Activated naive CD8-positive, alpha-beta T cell treated with anti-CD3 and anti-CD28 coated beads for 36 hours (primary cell): ENCODE results near the gene MICAL2. TPM values are rescaled to one million over a fixed set of nuclear protein-coding genes. Genes with fewer than 3 reads are reported as not detected.

ENCODE experiments used
- DNase-seq: peaks from one replicate; pipeline ENCODE4 v3.0.0; 2021
- H3K27ac Mint-ChIP-seq: one replicate; pipeline ENCODE4 v1.8.0; 2022; ENCODE audit warnings: mild to moderate bottlenecking, moderate library complexity, mixed read lengths
- H3K27me3 Mint-ChIP-seq: one replicate; pipeline ENCODE4 v1.8.0; 2022; ENCODE audit warnings: mild to moderate bottlenecking, mixed read lengths
- H3K36me3 Mint-ChIP-seq: one replicate; pipeline ENCODE4 v1.8.0; 2021; ENCODE audit warnings: mild to moderate bottlenecking, mixed read lengths
- H3K4me1 Mint-ChIP-seq: one replicate; pipeline ENCODE4 v1.8.0; 2021; ENCODE audit warnings: mixed read lengths
- H3K4me3 Mint-ChIP-seq: one replicate; pipeline ENCODE4 v1.8.0; 2022; ENCODE audit warnings: mild to moderate bottlenecking, moderate library complexity, mixed read lengths
- H3K9me3 Mint-ChIP-seq: one replicate; pipeline ENCODE4 v1.8.0; 2022; ENCODE audit warnings: mixed read lengths
- total RNA-seq, 2 experiments: library from RNA; stranded (reverse); gene quantifications; one replicate each; pipeline ENCODE4 v1.2.3, GENCODE V29; 2021

MICAL2 gene
- total RNA-seq, 2 experiments from 2014 or later = 54.4 to 59.7 TPM

DNA sequence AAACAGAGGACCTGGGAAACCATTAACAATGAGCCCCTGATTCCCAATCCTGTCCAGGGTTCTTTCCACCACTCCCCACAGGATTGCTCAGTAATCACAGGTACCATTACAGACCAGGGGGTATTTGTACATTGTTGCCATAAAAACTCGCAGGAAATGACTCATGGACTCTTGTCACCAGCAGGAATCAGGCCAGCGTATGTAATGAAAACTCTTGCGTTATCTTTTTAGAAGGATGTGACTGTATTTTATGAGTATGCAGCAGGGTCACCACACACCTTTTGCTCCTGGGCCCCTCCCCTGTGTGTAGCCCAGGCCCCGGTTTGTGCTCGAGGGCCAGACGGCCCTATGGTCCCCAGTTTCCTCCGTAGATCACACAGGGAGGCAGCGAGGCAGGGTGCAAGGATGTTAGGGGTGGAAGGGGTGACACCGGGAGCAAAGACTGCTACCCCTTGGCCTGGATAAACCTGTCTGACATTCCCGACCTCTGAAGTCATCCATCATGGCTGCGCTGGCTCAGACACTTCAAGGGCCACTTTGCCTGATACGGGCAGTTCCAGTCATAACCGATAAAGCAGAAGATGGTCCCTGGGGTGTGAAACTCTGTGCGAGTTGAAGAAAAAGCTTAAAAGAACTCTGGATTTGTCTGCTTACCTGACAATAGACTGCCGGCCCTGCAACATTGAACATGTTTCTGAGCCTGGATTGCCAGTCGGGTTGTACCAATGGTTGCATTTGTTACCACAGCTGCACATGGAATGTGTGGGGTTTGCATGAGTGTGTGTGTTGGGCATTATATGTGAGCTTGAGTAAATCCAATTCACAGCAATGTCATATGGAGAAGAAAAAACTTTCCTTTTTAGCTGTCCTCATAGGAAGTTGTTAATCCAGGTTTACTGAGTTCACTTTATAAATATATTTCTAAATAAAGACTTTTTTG, 56.9 kb downstream of the MICAL2 start:
- DNase-seq = no peak
- Mint-ChIP-seq H3K27ac (peak overlapping the region; percentile 60), H3K27me3 (no peaks in the 10 kb centered on the region), H3K36me3 (peaks cover 15% of the 10 kb centered on the region), H3K4me3 (no peak overlapping the region), H3K4me1 (peaks cover 25% of the 10 kb centered on the region), H3K9me3 (peaks cover 4% of the 10 kb centered on the region)

DNA sequence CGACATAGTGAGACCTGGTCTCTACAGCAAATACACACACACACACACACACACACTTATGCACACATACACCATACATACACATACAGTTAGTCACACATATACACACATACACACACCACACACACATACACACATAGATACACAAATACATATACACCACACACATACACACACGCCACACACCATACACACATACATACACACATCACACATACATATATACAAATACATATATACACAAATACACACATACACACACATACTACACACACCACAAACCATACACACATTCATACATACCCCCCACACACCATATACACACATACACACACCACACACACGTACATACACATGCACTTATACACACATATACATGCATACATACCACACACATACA, 57.7 kb downstream of the MICAL2 start:
- H3K4me1 Mint-ChIP-seq = peaks cover 26% of the 10 kb centered on the region
- H3K27ac Mint-ChIP-seq = no peak overlapping the region
- no peak overlapping the region for H3K4me3 Mint-ChIP-seq
- no peaks in the 10 kb centered on the region for H3K27me3 Mint-ChIP-seq
- no peak for DNase-seq
- H3K9me3 Mint-ChIP-seq = peaks cover 5% of the 10 kb centered on the region
- peaks cover 14% of the 10 kb centered on the region for H3K36me3 Mint-ChIP-seq

DNA sequence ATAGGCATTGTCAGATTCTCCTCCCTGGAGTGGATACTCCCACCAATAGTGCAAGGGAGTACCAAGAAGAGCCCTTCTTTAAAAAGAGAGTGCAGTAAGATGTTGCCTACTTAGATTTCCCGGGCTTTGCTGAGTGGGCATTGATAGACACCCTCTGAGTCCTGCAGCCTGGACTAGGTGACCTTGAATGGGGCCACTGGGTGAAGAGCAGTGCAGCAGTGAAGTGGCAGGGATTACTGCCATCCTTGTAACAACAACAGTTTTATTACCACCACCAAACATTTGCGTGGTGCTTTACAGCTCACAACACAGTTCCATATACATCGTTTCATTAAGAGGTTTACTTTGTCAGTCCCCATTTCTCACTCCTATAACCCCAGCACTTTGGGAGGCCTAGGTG, 59.4 kb downstream of the MICAL2 start:
- Mint-ChIP-seq H3K27me3 (no peaks in the 10 kb centered on the region), H3K9me3 (peaks cover 7% of the 10 kb centered on the region), H3K36me3 (peaks cover 11% of the 10 kb centered on the region), H3K4me3 (no peak overlapping the region), H3K27ac (no peak overlapping the region), H3K4me1 (peaks cover 30% of the 10 kb centered on the region)
- DNase-seq = no peak

DNA sequence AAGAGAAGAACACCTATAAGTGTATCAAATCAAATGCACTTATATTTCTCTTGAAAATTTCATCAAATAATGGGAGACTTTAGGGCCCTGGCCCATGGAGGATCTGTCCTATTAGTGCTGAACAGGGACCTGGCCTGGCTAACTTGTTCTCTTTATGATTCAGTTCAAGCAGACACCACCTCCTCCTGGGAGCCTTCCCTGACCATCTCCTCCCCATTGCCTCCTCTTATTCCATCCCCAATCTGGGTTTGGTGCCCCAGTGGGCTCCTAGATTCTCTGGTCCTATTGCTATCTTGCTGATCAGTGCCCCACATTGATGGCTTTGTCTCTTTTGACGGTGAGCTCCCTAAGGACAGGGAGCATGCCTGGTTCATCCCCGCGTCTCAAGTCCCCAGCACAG, 60.1 kb downstream of the MICAL2 start:
- DNase-seq = no peak
- no peak overlapping the region for H3K4me3 Mint-ChIP-seq
- H3K36me3 Mint-ChIP-seq = peaks cover 16% of the 10 kb centered on the region
- peaks cover 9% of the 10 kb centered on the region for H3K9me3 Mint-ChIP-seq
- H3K27me3 Mint-ChIP-seq = no peaks in the 10 kb centered on the region
- no peak overlapping the region for H3K27ac Mint-ChIP-seq
- H3K4me1 Mint-ChIP-seq = peaks cover 34% of the 10 kb centered on the region

DNA sequence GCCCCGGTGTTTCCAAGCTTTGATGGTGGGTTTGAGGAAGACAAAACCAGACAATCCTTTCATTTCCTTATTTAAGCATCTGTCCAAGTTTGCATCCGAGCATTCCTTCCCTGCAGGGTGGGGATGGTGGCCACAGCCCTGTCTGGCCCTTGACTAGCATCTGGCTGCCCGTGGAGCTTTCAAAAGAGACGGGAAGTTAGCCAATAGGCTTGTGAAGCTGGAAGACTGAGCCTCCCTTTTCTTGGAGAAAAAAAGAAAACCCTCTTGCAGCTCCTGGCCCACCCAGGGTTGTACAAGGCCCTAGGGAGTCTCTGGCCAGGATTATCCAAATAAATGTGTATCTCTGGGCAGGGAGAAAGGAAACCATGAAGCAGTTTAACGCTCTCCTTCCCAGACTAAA, 60.6 kb downstream of the MICAL2 start:
- Mint-ChIP-seq H3K36me3 (peaks cover 18% of the 10 kb centered on the region), H3K4me1 (peaks cover 38% of the 10 kb centered on the region), H3K27ac (no peak overlapping the region), H3K27me3 (no peaks in the 10 kb centered on the region), H3K4me3 (no peak overlapping the region), H3K9me3 (peaks cover 9% of the 10 kb centered on the region)
- DNase-seq = no peak

DNA sequence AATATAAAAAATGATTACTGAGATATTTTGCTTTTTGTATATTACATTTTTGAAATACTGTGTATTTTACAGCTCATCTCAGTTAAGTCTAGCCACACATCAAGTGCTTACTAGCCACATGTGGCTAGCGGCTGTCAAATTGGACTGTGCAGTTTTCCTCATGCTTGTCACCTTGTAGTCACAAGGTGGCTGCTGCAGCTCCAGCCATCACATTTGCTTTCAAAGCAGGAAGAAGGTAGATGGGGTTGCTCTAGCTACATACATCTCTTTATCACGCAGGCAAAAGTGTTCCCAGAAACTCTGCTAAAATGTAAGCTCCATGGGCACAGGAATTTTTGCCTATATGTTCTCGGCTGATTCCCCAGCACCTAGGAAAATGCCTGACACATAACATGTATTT, 61.5 kb downstream of the MICAL2 start:
- no peak for DNase-seq
- H3K4me1 Mint-ChIP-seq = peaks cover 40% of the 10 kb centered on the region
- peaks cover 24% of the 10 kb centered on the region for H3K36me3 Mint-ChIP-seq
- no peak overlapping the region for H3K27ac Mint-ChIP-seq
- H3K9me3 Mint-ChIP-seq = peaks cover 13% of the 10 kb centered on the region
- H3K27me3 Mint-ChIP-seq = no peaks in the 10 kb centered on the region
- H3K4me3 Mint-ChIP-seq = no peak overlapping the region

DNA sequence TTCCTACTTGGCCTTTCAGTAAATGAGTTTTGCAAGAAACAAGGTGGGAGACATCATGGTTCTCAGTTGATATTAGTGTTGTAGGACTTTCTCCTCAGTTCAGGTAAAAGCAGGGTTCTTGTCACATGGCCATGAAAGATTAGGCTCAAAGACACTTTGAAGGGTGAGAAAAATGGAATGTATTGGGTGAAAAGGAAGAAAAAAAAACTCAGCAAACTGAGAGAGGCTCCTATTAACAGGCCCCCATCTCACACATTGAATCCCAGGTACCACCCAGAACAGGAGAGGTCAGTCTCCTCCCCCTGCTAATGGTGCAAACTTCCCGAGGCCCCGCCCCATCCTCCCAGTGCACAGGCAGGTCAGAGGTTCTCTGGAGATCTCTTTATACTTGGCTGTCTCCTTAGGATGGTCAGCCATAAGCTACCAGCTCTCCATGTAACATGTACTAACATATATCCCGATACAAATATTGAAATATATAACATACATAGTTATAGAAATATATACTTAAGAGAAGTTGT, 62.2 kb downstream of the MICAL2 start:
- peaks cover 13% of the 10 kb centered on the region for H3K9me3 Mint-ChIP-seq
- H3K27me3 Mint-ChIP-seq = no peaks in the 10 kb centered on the region
- H3K4me1 Mint-ChIP-seq = peaks cover 40% of the 10 kb centered on the region
- peaks cover 29% of the 10 kb centered on the region for H3K36me3 Mint-ChIP-seq
- peak overlapping the region; percentile 44 for H3K27ac Mint-ChIP-seq
- DNase-seq = no peak
- H3K4me3 Mint-ChIP-seq = no peak overlapping the region

DNA sequence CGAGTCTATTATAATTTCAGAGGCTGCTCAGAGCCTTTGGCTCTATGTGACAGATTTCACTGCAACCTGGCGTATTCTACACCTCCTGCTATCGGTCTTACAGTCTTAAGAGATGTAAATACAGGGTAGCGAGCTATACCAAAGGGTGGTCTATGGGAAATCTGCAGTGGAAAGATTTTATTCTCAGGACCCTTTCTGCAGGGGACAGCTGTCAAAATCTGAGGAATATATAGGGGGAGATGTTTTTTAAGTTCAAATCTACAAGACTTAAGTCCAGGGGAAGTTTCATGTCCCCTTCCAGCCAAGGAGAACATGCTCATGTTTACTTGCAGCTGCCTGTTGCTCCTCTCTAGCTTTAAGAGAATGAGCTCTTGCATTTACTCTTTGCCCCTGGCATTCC, 62.7 kb downstream of the MICAL2 start:
- peak overlapping the region; percentile 83 for H3K27ac Mint-ChIP-seq
- no peaks in the 10 kb centered on the region for H3K27me3 Mint-ChIP-seq
- peaks cover 45% of the 10 kb centered on the region for H3K4me1 Mint-ChIP-seq
- H3K4me3 Mint-ChIP-seq = peak overlapping the region; percentile 24
- H3K9me3 Mint-ChIP-seq = peaks cover 14% of the 10 kb centered on the region
- no peak for DNase-seq
- peaks cover 34% of the 10 kb centered on the region for H3K36me3 Mint-ChIP-seq

DNA sequence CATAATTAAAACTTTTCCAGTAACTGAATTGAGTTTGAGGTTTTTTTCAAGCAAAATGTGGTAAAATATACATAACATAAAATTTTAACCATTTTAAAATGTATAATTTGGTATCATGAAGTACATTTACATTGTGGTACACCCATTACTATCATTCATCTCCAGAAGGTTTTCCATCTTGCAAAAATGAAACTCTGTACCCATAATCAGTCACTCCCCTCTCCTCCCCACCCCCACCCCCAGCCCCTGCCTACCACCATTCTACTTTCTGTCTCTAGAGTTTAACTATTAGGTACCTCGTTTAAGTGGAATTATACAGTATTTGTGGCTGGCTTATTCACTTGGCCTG, 63.7 kb downstream of the MICAL2 start:
- Mint-ChIP-seq H3K27ac (peak overlapping the region; percentile 90), H3K36me3 (peaks cover 42% of the 10 kb centered on the region), H3K4me1 (peaks cover 52% of the 10 kb centered on the region), H3K27me3 (no peaks in the 10 kb centered on the region), H3K4me3 (no peak overlapping the region), H3K9me3 (peaks cover 14% of the 10 kb centered on the region)
- DNase-seq = no peak

DNA sequence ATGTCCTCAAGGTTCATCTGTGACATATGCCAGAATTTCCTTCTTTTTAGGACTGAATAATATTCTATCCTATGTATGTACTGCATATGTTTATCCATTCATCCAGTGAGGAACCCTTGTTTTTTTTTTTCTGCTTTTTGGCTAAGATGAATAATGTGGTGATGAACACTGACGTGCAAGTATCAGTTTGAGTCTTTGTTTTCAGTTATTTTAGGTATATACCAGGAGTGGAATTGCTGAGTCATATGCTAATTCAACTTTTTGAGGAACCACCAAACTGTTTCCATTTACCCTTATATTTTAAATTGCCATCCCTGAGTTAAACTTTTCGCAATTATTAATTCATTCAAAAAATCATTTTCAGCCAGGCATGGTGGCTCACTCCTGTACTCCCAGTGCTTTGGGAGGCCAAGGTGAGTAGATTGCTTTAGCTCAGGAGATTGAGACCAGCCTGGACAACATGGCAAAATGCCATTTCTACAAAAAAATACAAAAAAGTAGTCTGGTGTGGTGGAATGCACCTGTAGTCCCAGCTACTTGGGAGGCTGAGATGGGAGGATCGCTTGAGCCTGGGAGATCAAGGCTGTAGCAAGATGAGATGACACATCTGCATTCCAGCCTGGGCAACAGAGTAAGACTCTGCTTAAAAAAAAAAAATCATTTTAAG, 64.2 kb downstream of the MICAL2 start:
- Mint-ChIP-seq H3K36me3 (peaks cover 42% of the 10 kb centered on the region), H3K9me3 (peaks cover 14% of the 10 kb centered on the region), H3K4me3 (peak overlapping the region; percentile 53), H3K27ac (peak overlapping the region; percentile 90), H3K4me1 (peaks cover 56% of the 10 kb centered on the region), H3K27me3 (no peaks in the 10 kb centered on the region)
- no peak for DNase-seq

DNA sequence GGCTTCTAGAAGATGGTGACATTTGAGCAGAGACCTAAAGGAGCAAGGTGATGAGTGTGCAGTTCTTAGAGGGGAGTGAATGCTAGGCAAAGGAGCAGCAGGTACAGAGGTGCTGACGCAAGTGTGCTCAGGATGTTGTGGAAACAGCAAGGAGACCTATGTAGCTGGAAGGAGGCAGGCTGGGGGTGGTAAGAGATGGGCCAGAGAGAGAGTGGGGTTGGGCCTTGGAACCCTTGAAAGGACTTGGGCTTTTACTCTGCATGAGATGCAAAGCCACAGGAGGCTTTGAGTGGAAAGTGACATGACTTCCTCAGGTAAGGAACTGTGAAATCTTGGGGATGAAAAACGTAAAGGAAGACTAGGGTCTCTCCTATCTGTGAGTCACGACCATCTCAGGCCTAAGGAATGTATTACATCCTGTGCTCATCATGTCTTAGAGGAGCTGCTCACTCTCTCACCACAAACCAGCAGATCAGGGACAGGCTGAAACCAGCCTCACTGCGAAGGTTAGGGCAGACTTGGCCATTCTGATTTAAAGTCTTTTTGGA, 65.4 kb downstream of the MICAL2 start:
- Mint-ChIP-seq H3K4me3 (peak overlapping the region; percentile 35), H3K9me3 (peaks cover 14% of the 10 kb centered on the region), H3K36me3 (peaks cover 42% of the 10 kb centered on the region), H3K27ac (peak overlapping the region; percentile 90), H3K4me1 (peaks cover 58% of the 10 kb centered on the region), H3K27me3 (no peaks in the 10 kb centered on the region)
- peak; percentile 39 for DNase-seq

DNA sequence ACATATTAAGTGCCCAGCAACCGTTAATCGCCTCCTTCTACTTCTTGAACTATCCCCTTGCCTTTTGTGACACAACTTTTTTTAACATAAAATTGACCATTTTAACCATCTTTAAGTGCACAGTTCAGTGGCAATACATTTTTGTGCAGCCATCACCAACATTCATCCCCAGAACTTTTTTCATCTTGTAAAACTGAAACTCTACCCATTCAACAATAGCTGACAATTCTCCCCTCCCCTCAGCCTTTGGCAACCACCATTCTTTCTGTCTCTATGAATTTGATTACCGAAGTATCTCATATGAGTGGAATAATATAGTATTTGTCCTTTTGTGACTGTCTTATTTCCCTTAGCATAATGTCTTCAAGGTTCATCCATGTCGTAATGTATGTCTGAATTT, 66.0 kb downstream of the MICAL2 start:
- Mint-ChIP-seq H3K4me1 (peaks cover 58% of the 10 kb centered on the region), H3K9me3 (peaks cover 12% of the 10 kb centered on the region), H3K27ac (peak overlapping the region; percentile 90), H3K27me3 (no peaks in the 10 kb centered on the region), H3K4me3 (no peak overlapping the region), H3K36me3 (peaks cover 40% of the 10 kb centered on the region)
- DNase-seq = no peak

DNA sequence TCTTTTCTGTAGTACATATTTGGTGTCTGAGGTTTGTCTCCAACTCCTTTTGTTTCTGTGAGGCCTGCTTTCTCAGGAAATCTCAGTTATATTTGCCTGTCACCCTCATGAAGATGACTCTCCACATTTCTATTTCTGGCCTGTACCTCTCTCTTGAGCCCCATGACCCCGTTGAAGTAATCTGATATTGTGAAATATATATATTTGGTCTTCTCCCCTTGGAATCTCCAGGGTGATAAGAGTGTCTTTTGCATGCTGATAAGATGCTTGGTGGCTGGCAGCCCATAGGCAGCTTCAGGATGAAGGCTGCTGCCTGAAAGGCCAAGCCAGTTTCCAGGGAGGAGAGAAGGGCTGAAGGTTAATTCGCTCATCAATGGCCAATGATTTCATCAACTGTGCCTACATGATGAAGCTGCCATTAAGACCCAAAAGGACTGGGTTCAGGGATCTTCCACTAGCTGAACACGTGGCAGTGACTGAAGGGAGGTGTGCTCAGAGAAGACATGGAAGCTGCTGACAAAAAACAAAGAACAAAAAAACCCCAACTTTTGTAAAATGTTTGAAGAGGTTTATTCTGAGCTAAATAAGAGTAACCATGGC, 67.4 kb downstream of the MICAL2 start:
- Mint-ChIP-seq H3K4me1 (peaks cover 53% of the 10 kb centered on the region), H3K27me3 (no peaks in the 10 kb centered on the region), H3K27ac (no peak overlapping the region)

DNA sequence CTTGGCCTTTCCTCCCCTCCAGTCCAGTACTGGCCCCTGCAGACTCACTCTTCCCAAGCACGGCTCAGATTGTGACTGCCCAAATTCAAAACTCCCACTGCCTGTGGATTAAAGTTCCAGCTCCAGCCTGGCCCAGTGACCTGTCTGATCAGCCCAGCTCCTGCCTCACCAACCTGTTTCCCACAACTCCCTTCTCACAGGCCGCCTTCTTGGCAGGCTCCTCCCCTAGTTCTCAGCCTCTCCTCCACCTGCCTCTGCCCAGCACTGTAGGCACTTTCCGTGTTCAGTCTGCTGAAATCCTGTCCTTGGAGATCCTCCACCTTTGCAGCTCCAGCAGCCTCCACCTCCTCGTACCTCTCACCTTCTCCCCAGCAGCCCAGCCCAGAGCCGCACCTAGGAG, 68.6 kb downstream of the MICAL2 start:
- Mint-ChIP-seq H3K36me3 (peaks cover 35% of the 10 kb centered on the region), H3K9me3 (peaks cover 10% of the 10 kb centered on the region), H3K4me3 (no peak overlapping the region), H3K4me1 (peaks cover 45% of the 10 kb centered on the region), H3K27me3 (no peaks in the 10 kb centered on the region), H3K27ac (peak overlapping the region; percentile 59)
- no peak for DNase-seq

More for the DNA sequence above, 67.4 kb downstream of the MICAL2 start:
- Mint-ChIP-seq H3K36me3 (peaks cover 35% of the 10 kb centered on the region), H3K4me3 (no peak overlapping the region), H3K9me3 (peaks cover 10% of the 10 kb centered on the region)
- no peak for DNase-seq

DNA sequence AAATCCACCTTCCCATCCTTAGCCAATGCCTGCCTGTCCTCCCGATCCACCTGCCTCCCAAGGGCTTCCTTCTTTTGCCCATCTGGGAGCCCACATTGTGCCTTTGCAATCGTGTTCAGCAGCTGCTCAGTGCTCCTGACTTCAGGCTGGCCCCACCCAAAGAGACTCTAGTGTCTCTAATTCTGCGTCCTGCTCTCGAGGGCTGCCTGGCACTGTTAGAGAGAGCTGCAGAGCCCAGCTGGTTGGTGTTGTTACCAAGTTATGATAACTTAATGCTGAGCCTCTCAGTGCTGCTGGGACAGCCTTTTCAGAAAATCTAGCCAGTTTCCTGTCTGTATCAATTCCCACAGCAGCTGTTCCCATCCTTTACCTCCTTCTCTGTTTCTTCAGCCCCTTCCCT, 69.1 kb downstream of the MICAL2 start:
- no peak overlapping the region for H3K4me3 Mint-ChIP-seq
- peaks cover 10% of the 10 kb centered on the region for H3K9me3 Mint-ChIP-seq
- H3K27me3 Mint-ChIP-seq = no peaks in the 10 kb centered on the region
- H3K36me3 Mint-ChIP-seq = peaks cover 34% of the 10 kb centered on the region
- peaks cover 42% of the 10 kb centered on the region for H3K4me1 Mint-ChIP-seq
- no peak overlapping the region for H3K27ac Mint-ChIP-seq
- DNase-seq = no peak
